ENCODE measurements around the gene NUP62. TPM values are rescaled to one million over a fixed set of nuclear protein-coding genes. Genes with fewer than 3 reads are reported as not detected.
A peak's percentile ranks its signal among the peaks of the same experiment; 100 is the strongest.

The NUP62 gene
- total RNA-seq, 1 experiment from 2014 or later: 54.6 TPM

- BruUV-seq (replicated peaks): no TSS peak
- Histone ChIP-seq H3K4me1 (ENCODE audit: control insufficient read depth, insufficient read depth, low read length) (peaks cover 36% of the 10 kb centered on the region), H3K9me3 (ENCODE audit: control insufficient read depth, insufficient read depth, low read depth, low read length) (no peaks in the 10 kb centered on the region), H3K36me3 (ENCODE audit: control insufficient read depth, insufficient read depth, low read length) (no peaks in the 10 kb centered on the region), H3K27me3 (ENCODE audit: control insufficient read depth, insufficient read depth, low read length) (no peaks in the 10 kb centered on the region), H3K4me3 (ENCODE audit: low read depth in 2 of 2, low read length in 2 of 2) (no peak overlapping the region), H3K27ac (ENCODE audit: low read length) (peak overlapping the region; percentile 39; the same call in 1 of the 2 replicates)
- no peak for ATAC-seq
- TF ChIP-seq POLR2AphosphoS5 (IDR thresholded peaks at IDR 0.05; ENCODE audit: low read depth, low read length): no peak
- no peak for TF ChIP-seq REST (IDR thresholded peaks at IDR 0.05; ENCODE audit: insufficient read depth in 1 of 2, low read depth in 2 of 2, low read length in 1 of 2)
- TF ChIP-seq TCF7L2 (IDR thresholded peaks at IDR 0.05; ENCODE audit: low read depth, low read length): no peak
- TF ChIP-seq SIN3A (IDR thresholded peaks at IDR 0.05; ENCODE audit: borderline replicate concordance, insufficient read depth, low read depth, low read length): no peak
- TF ChIP-seq, protein P1, sequence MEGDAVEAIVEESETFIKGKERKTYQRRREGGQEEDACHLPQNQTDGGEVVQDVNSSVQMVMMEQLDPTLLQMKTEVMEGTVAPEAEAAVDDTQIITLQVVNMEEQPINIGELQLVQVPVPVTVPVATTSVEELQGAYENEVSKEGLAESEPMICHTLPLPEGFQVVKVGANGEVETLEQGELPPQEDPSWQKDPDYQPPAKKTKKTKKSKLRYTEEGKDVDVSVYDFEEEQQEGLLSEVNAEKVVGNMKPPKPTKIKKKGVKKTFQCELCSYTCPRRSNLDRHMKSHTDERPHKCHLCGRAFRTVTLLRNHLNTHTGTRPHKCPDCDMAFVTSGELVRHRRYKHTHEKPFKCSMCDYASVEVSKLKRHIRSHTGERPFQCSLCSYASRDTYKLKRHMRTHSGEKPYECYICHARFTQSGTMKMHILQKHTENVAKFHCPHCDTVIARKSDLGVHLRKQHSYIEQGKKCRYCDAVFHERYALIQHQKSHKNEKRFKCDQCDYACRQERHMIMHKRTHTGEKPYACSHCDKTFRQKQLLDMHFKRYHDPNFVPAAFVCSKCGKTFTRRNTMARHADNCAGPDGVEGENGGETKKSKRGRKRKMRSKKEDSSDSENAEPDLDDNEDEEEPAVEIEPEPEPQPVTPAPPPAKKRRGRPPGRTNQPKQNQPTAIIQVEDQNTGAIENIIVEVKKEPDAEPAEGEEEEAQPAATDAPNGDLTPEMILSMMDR (IDR thresholded peaks at IDR 0.05): no peak
- ChIA-PET POLR2A (no interaction called here), CTCF (no interaction called here)
- DNase-seq (ENCODE audit: low read depth, low spot score): no peak
- in situ Hi-C loops (cut with HindIII; ENCODE audit: low pct_unique_long_range_greater_than_20kb, low sequenced_read_pairs) (no loop called here), intact Hi-C loops (cut with micrococcal nuclease; ENCODE audit: unreplicated experiment) (no loop called here)
Measured at GRCh38 chr19:49863254-49863934, 65.9 kb downstream of the NUP62 start.

DNA sequence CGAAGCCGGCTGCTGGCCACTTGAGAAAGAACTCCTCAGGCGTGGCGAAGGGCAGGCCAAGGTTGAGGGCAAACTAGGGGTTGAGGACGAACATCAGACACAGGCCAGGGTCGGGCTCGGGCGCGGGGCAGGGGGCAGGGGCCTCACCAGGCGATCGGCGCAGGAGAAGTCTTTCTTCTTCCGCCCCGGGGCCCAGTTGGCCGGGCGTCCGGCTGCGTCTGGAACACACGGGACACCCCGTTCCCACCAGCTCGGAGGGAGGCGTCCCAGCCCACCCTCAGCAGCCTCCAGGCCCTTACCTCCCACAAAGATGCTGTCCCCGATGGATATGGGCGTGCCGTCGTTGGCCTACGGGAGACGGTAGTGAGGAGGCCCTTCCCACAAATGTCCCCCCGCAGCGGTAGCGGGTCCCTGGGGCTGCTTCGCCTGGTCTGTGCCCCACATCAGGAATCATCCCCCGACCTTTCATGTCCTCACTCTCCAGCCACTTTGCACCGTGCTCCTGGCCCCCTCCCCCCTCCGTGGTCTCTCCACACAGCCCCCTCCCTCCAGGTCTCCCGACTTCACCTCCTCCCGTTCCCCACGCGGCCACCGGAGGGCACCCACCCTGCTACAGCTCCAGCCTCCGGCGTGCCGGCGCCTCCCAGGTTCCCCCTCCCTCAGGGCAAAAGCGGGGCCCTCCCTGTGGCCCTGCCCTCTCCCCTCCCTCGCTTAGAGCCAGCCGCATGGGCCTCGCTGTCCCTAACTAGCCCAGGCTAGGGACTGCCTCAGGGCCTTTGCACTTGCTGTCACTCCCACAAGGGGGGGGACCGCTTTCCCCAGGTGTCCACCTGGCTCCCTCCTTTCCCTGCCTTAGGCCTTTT, 66.7 kb downstream of the NUP62 start:
- intact Hi-C loops (cut with micrococcal nuclease; ENCODE audit: unreplicated experiment) (no loop called here), in situ Hi-C loops (cut with HindIII; ENCODE audit: low pct_unique_long_range_greater_than_20kb, low sequenced_read_pairs) (no loop called here)
- POLR2A ChIA-PET: no interaction called here
- Histone ChIP-seq H3K4me3 (ENCODE audit: low read depth in 2 of 2, low read length in 2 of 2) (no peak overlapping the region), H3K9me3 (ENCODE audit: control insufficient read depth, insufficient read depth, low read depth, low read length) (no peaks in the 10 kb centered on the region), H3K27me3 (ENCODE audit: control insufficient read depth, insufficient read depth, low read length) (no peaks in the 10 kb centered on the region), H3K27ac (ENCODE audit: low read length) (peak overlapping the region; percentile 39; the same call in 1 of the 2 replicates), H3K36me3 (ENCODE audit: control insufficient read depth, insufficient read depth, low read length) (no peaks in the 10 kb centered on the region), H3K4me1 (ENCODE audit: control insufficient read depth, insufficient read depth, low read length) (peaks cover 37% of the 10 kb centered on the region)
- CTCF ChIA-PET: no interaction called here
- no TSS peak for BruUV-seq (replicated peaks)
- ATAC-seq (no peak), DNase-seq (ENCODE audit: low read depth, low spot score) (no peak)
- TF ChIP-seq TCF7L2 (IDR thresholded peaks at IDR 0.05; ENCODE audit: low read depth, low read length): no peak
- TF ChIP-seq, protein P1 (IDR thresholded peaks at IDR 0.05): no peak; the same call in 1 of the 2 replicates
- TF ChIP-seq POLR2AphosphoS5 (IDR thresholded peaks at IDR 0.05; ENCODE audit: low read depth, low read length): no peak
- TF ChIP-seq SIN3A (IDR thresholded peaks at IDR 0.05; ENCODE audit: borderline replicate concordance, insufficient read depth, low read depth, low read length): no peak
- no peak for TF ChIP-seq REST (IDR thresholded peaks at IDR 0.05; ENCODE audit: insufficient read depth in 1 of 2, low read depth in 2 of 2, low read length in 1 of 2)

Data from Panc1 (cell line).